Lung (tissue), 16 donors: ENCODE results near the gene OR10J1. TPM values are rescaled to one million over a fixed set of nuclear protein-coding genes. Genes with fewer than 3 reads are reported as not detected.
A peak's percentile ranks its signal among the peaks of the same experiment; 100 is the strongest.

ENCODE experiments used
- ATAC-seq: fragments of 200-7000 bp; cut with Tn5 transposase; one replicate; pipeline ENCODE4 v1.9.1; 2020; ENCODE audit warnings: moderate number of reproducible peaks; ENCODE audit not compliant: insufficient read depth, low FRiP score
- DNase-seq, 3 donors: peaks; one replicate each; pipeline ENCODE4 v3.0.0-alpha.2; 2013 to 2017
- H3K27ac ChIP-seq, 2 donors: one replicate each; pipeline ENCODE4 v1.5.1; 2013; ENCODE audit warnings: mild to moderate bottlenecking in 2 of 2, moderate library complexity in 2 of 2, control low read depth in 1 of 2, inconsistent platforms in 1 of 2, low read depth in 1 of 2, low read length in 1 of 2
- H3K27me3 ChIP-seq, 3 donors: one replicate each; pipeline ENCODE4 v1.5.1; 2013; ENCODE audit warnings: low read length in 2 of 3; ENCODE audit not compliant: control insufficient read depth in 3 of 3, insufficient read depth in 3 of 3
- H3K36me3 ChIP-seq, 4 donors: one replicate each; pipeline ENCODE4 v1.5.1; 2013; ENCODE audit warnings: low read length in 4 of 4, mild to moderate bottlenecking in 1 of 4, moderate library complexity in 1 of 4; ENCODE audit not compliant: control insufficient read depth in 4 of 4, insufficient read depth in 4 of 4
- H3K4me1 ChIP-seq, 5 donors: one replicate each; pipeline ENCODE4 v1.5.1; 2013; ENCODE audit warnings: low read length in 5 of 5, mild to moderate bottlenecking in 2 of 5, moderate library complexity in 1 of 5; ENCODE audit not compliant: control insufficient read depth in 5 of 5, insufficient read depth in 5 of 5
- H3K4me3 ChIP-seq: one replicate; pipeline ENCODE4 v1.5.1; 2013; ENCODE audit warnings: mild to moderate bottlenecking, control low read depth, moderate library complexity
- H3K9ac ChIP-seq, 2 donors: one replicate each; pipeline ENCODE4 v1.5.1; 2013; ENCODE audit warnings: low read length in 2 of 2, control low read depth in 1 of 2; ENCODE audit not compliant: insufficient read depth in 1 of 2
- H3K9me3 ChIP-seq, 4 donors: one replicate each; pipeline ENCODE4 v1.5.1; 2013; ENCODE audit warnings: low read length in 3 of 4, mild to moderate bottlenecking in 1 of 4, moderate library complexity in 1 of 4; ENCODE audit not compliant: control insufficient read depth in 4 of 4, insufficient read depth in 3 of 4
- CTCF ChIP-seq: IDR thresholded peaks from 2 replicates; pipeline ENCODE4 v1.5.1; 2012; ENCODE audit warnings: mild to moderate bottlenecking; ENCODE audit errors: control extremely low read depth, extremely low read depth
- WGBS, 2 donors: extraction: QIAGEN DNeasy Blood & Tissue Kit; methylation state at CpG; one replicate each; pipeline ENCODE4 v1.1.7; 2013; 5-methylcytosine and 5-hydroxymethylcytosine counted together
- long read RNA-seq, 5 donors: transcript quantifications; one replicate each; lab custom pipeline, GENCODE V29; 2026
- polyA plus RNA-seq, 2 donors: library from polyadenylated mRNA; stranded (reverse); fragments of 200-250 nt; gene quantifications; one replicate each; pipeline ENCODE4 v1.2.1, GENCODE V29; 2013
- total RNA-seq, 2 donors: library from RNA; depleted of rRNA in 1 of 2; stranded (reverse); fragments of >200 nt in 1 of 2; gene quantifications; one replicate each; pipeline ENCODE4 v1.2.1, GENCODE V29; 2014 to 2021
- donor health status: control.
- donor health status: control.
- donor health status: Bipolar disorder and iron deficiency.
- donor health status: healthy.
- donor health status: DM: yes; HTN: yes; CAD: no.

OR10J1 gene
- total RNA-seq (not detected), polyA plus RNA-seq (not detected)
- long read RNA-seq, donor 1, result 0 reads
- long read RNA-seq, donor 2, result 0 reads
- long read RNA-seq, donor 3, result 0 reads
- long read RNA-seq, donor 4, result 0 reads
- long read RNA-seq, donor 5, result 0 reads

- Histone ChIP-seq H3K27me3 (no peaks in the 10 kb centered on the region), H3K4me3 (no peak within 1 kb of the TSS), H3K27ac (no peak within 1 kb of the TSS), H3K4me1 (no peaks in the 10 kb centered on the region), H3K9ac (no peak within 1 kb of the TSS), H3K9me3 (peaks cover 0 to 2% (median 0%) of the 10 kb centered on the region in 4 donors), H3K36me3 (no peaks in the 10 kb centered on the region)
- DNase-seq (no peak), ATAC-seq (no peak)
- no peak for TF ChIP-seq CTCF
These were observed at the start of gene OR10J1 for GRCh38 chr1:159439422-159439821. Gene OR10J1 (plus strand): TSS chr1:159439722. CDS start chr1:159439792, 70 bp downstream.

- ATAC-seq (no peak), DNase-seq (no peak)
- WGBS, 2 donors, result 85 to 93% methylated on average over 2 of the region's 2 CpGs
- Histone ChIP-seq H3K9me3 (peaks cover 0 to 3% (median 2%) of the 10 kb centered on the region in 4 donors), H3K27me3 (no peaks in the 10 kb centered on the region), H3K4me3 (no peak overlapping the region), H3K27ac (no peak overlapping the region), H3K9ac (no peak overlapping the region), H3K36me3 (no peaks in the 10 kb centered on the region), H3K4me1 (no peaks in the 10 kb centered on the region)
- TF ChIP-seq CTCF, result no peak
These were observed 32.7 kb upstream of the OR10J1 start for GRCh38 chr1:159406821-159407220.

GRCh38 chr1:159408862-159409400 is 30.6 kb upstream of the OR10J1 start:
- 73 to 74% methylated on average over 6 of the region's 6 CpGs for WGBS, 2 donors
- Histone ChIP-seq H3K9ac (no peak overlapping the region), H3K9me3 (peaks cover 0 to 3% (median 2%) of the 10 kb centered on the region in 4 donors), H3K27me3 (no peaks in the 10 kb centered on the region), H3K27ac (no peak overlapping the region), H3K4me1 (no peaks in the 10 kb centered on the region), H3K4me3 (no peak overlapping the region), H3K36me3 (no peaks in the 10 kb centered on the region)
- DNase-seq (peak in 2 of 3 donors; percentile 11 to 38), ATAC-seq (no peak)
- no peak for TF ChIP-seq CTCF

- no peak overlapping the region for H3K4me3 ChIP-seq
- ATAC-seq (no peak), DNase-seq (no peak)
- TF ChIP-seq CTCF, result no peak
- H3K9ac ChIP-seq, result no peak overlapping the region
- H3K27ac ChIP-seq, result no peak overlapping the region
- WGBS, 2 donors, result 85 to 86% methylated on average over 8 of the region's 8 CpGs
- no peaks in the 10 kb centered on the region for H3K4me1 ChIP-seq
- H3K27me3 ChIP-seq, result no peaks in the 10 kb centered on the region
- peaks cover 0 to 14% (median 5%) of the 10 kb centered on the region in 4 donors for H3K9me3 ChIP-seq
- H3K36me3 ChIP-seq, result no peaks in the 10 kb centered on the region
These were observed 17.7 kb upstream of the OR10J1 start for GRCh38 chr1:159421821-159422220.
